MM.1S (cell line): Measurements from ENCODE around the gene B9D2.

Experiments
- EZH2phosphoT487 ChIP-seq: fragments of 300-600 bp; sonication (generic); IDR thresholded peaks from 2 replicates; pipeline ENCODE4 v1.6.1; 2018; ENCODE audit warnings: antibody characterized with exemption, low read length
- TF ChIP-seq, protein P1 (sequence below): fragments of 300-600 bp; sonication (generic); IDR thresholded peaks from 2 replicates; pipeline ENCODE4 v1.5.1; 2016; ENCODE audit warnings: antibody characterized with exemption, low read length, mixed read lengths

DNA sequence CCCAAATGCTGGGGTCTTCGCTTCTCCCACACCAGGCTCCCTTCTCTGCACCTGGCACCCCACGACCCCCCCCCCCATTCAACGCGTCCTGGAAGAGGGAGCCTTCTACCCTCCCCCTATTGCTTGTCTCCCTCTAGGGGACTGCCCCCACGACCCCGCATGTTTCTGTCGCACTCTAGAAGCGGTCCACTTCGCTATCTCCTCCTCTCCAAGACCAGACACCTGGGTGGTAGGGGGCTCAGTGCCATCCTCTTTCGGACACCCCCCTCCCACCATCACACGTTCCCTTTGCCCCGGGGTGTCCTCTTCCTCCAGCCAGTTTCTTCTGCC is 11.7 kb downstream of the B9D2 start:
- TF ChIP-seq, protein P1, sequence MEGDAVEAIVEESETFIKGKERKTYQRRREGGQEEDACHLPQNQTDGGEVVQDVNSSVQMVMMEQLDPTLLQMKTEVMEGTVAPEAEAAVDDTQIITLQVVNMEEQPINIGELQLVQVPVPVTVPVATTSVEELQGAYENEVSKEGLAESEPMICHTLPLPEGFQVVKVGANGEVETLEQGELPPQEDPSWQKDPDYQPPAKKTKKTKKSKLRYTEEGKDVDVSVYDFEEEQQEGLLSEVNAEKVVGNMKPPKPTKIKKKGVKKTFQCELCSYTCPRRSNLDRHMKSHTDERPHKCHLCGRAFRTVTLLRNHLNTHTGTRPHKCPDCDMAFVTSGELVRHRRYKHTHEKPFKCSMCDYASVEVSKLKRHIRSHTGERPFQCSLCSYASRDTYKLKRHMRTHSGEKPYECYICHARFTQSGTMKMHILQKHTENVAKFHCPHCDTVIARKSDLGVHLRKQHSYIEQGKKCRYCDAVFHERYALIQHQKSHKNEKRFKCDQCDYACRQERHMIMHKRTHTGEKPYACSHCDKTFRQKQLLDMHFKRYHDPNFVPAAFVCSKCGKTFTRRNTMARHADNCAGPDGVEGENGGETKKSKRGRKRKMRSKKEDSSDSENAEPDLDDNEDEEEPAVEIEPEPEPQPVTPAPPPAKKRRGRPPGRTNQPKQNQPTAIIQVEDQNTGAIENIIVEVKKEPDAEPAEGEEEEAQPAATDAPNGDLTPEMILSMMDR = no peak
- no peak for TF ChIP-seq EZH2phosphoT487
